NCI-H2081 treated with DMSO at 0.1 percent for 48 hours (cell line): ENCODE measurements around the gene MAP1LC3B.
"Not testable (repeated sequence)": the region's sequence is repeated elsewhere in the genome, so short reads cannot be mapped to it uniquely, and the experiment has no call there.

Experiments
- DNase-seq: peaks from one replicate; lab custom pipeline; 2025; lab: John Stamatoyannopoulos, UW

The MAP1LC3B gene

GRCh38 chr16:87360862-87361610 lies 31.1 kb upstream of the MAP1LC3B start:
- DNase-seq, result no peak

- no peak for DNase-seq
Measured at GRCh38 chr16:87361916-87362619, 30.1 kb upstream of the MAP1LC3B start.

GRCh38 chr16:87362828-87363559 lies 29.1 kb upstream of the MAP1LC3B start:
- DNase-seq, result not testable (repeated sequence)

- DNase-seq, result no peak
Measured at GRCh38 chr16:87363771-87364455, 28.2 kb upstream of the MAP1LC3B start.

- no peak for DNase-seq
Measured at GRCh38 chr16:87365021-87365713, 27.0 kb upstream of the MAP1LC3B start.

GRCh38 chr16:87366288-87366687 lies 25.8 kb upstream of the MAP1LC3B start:
- DNase-seq, result no peak

GRCh38 chr16:87366930-87367329 lies 25.2 kb upstream of the MAP1LC3B start:
- no peak for DNase-seq

- no peak for DNase-seq
Measured at GRCh38 chr16:87367529-87367928, 24.6 kb upstream of the MAP1LC3B start.

GRCh38 chr16:87368029-87368770 lies 23.9 kb upstream of the MAP1LC3B start:
- no peak for DNase-seq

- no peak for DNase-seq
Measured at GRCh38 chr16:87369117-87369765, 22.9 kb upstream of the MAP1LC3B start.

GRCh38 chr16:87369796-87370719 lies 22.1 kb upstream of the MAP1LC3B start:
- no peak for DNase-seq

GRCh38 chr16:87371261-87371866 lies 20.8 kb upstream of the MAP1LC3B start:
- no peak for DNase-seq

GRCh38 chr16:87372305-87372704 lies 19.8 kb upstream of the MAP1LC3B start:
- no peak for DNase-seq

- DNase-seq, result no peak
Measured at GRCh38 chr16:87374313-87374712, 17.8 kb upstream of the MAP1LC3B start.

- no peak for DNase-seq
Measured at GRCh38 chr16:87375426-87376135, 16.6 kb upstream of the MAP1LC3B start.

- no peak for DNase-seq
Measured at GRCh38 chr16:87376660-87377059, 15.5 kb upstream of the MAP1LC3B start.

- DNase-seq, result not testable (repeated sequence)
Measured at GRCh38 chr16:87379312-87379752, 12.8 kb upstream of the MAP1LC3B start.

- no peak for DNase-seq
Measured at GRCh38 chr16:87380403-87380802, 11.7 kb upstream of the MAP1LC3B start.
